GM12873 (cell line): ENCODE data around the gene GFRAL.

ENCODE experiments used
- TF ChIP-seq, protein P1 (sequence below): IDR thresholded peaks from 2 replicates; pipeline ENCODE4 v1.5.1; 2012; ENCODE audit warnings: low read depth, mild to moderate bottlenecking, moderate library complexity, low read length, control low read depth; ENCODE audit not compliant: insufficient read depth; ENCODE audit errors: missing control alignments

Gene GFRAL, protein sequence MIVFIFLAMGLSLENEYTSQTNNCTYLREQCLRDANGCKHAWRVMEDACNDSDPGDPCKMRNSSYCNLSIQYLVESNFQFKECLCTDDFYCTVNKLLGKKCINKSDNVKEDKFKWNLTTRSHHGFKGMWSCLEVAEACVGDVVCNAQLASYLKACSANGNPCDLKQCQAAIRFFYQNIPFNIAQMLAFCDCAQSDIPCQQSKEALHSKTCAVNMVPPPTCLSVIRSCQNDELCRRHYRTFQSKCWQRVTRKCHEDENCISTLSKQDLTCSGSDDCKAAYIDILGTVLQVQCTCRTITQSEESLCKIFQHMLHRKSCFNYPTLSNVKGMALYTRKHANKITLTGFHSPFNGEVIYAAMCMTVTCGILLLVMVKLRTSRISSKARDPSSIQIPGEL

DNA sequence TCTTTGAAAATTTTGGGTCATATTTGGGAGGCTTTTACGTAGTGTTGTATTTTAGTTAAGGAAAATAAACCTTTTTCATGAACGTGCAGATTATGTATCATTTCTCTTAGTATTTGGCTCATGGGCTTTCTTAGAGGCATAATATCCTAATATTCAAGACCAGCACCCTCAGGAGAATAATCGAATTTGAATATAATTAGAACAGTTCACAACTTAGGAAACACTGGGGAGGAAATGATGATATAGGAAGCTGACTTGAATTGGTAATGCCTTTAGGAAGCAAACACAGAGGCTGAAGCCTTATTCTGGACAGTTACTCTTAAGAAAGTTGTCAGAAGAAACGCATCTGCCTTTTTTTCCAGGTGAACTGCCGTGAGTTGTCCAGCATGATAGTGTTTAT lies at the start of gene GFRAL:
GFRAL (plus strand) TSS at position 301 of the 400 bp plus-strand sequence; CDS start at position 387, 86 bp downstream.
- TF ChIP-seq, protein P1, sequence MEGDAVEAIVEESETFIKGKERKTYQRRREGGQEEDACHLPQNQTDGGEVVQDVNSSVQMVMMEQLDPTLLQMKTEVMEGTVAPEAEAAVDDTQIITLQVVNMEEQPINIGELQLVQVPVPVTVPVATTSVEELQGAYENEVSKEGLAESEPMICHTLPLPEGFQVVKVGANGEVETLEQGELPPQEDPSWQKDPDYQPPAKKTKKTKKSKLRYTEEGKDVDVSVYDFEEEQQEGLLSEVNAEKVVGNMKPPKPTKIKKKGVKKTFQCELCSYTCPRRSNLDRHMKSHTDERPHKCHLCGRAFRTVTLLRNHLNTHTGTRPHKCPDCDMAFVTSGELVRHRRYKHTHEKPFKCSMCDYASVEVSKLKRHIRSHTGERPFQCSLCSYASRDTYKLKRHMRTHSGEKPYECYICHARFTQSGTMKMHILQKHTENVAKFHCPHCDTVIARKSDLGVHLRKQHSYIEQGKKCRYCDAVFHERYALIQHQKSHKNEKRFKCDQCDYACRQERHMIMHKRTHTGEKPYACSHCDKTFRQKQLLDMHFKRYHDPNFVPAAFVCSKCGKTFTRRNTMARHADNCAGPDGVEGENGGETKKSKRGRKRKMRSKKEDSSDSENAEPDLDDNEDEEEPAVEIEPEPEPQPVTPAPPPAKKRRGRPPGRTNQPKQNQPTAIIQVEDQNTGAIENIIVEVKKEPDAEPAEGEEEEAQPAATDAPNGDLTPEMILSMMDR: no peak

DNA sequence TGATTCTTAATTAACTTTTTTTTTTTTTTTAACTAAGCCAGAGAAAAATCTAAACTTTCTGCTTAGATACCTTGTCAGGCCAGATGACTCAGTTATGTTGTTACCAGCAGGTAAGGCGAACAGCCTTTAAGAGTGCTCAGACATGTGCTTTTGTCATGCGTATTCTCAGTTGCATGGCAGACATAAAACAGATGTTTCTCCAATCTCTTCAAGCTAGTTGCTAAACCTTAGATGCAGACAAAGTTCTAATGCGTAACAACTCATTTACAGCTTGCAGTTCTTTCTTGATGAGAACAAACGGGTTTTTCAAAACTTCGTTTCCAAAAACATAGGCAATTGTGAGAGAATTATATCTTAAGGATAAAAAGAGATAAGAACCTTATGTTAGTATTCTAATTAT lies 49.6 kb upstream of the GFRAL start:
- TF ChIP-seq, protein P1: no peak

- TF ChIP-seq, protein P1: no peak
Observed at GRCh38 chr6:55281215-55281614, 46.1 kb upstream of the GFRAL start.

GRCh38 chr6:55282115-55282514 lies 45.2 kb upstream of the GFRAL start:
- TF ChIP-seq, protein P1: no peak

DNA sequence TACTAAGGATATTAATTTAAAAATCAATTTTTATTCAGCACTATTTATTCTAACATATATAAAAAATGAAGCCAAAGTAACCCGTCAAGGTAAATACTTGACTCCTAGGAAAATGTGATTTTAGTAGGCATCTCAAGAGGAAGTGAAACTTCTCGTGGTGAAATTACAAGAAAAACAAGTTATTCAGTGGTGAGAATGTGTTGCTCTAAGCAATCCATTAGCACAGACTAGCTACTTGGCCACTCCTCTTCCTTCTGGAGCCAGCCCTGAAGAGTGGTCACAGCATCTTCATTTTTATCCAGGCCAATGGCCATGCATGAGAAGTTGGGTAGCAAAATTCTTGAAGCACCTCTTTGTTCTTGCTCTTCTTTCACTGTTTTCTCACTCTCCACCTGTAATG lies 40.4 kb upstream of the GFRAL start:
- TF ChIP-seq, protein P1: no peak

DNA sequence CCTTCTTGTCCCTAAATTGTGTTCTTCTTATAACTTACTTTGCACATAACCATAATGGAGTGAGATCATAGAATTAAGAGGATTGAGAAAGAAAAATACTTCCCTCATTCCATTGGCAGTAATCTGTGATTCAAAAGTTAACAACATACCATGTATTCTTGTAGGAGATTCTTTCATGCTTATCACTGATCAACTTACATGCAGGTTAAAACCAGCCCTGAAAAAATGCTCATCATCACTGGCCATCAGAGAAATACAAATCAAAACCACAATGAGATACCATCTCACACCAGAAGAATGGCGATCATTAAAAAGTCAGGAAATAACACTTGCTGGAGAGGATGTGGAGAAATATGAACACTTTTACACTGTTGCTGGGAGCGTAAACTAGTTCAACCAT lies 36.5 kb upstream of the GFRAL start:
- TF ChIP-seq, protein P1: no peak

DNA sequence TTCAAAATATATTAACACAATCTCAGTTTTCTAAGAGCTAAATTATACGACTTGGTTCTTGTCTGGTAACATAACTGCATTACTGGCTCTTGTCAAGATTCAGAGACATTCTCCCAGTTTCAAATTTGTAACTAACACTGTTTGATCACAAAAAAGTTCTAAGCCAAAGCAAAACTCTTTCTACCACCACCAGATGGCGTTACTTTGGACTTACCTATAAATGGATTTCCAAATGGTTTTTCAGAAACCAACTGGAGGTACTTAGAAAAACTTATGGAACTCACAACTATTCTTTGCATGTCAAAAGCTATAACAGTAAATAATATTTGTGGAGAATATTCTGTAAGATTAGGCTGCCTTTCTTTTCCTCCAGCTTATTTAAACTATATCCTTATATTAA lies 34.2 kb upstream of the GFRAL start:
- TF ChIP-seq, protein P1: peak; percentile 34
